Hematopoietic multipotent progenitor cell treated with erythropoietin and hydrocortisone succinate and interleukin-3 and kit ligand, for 17 days (in vitro differentiated cells): ENCODE results near the gene TOMM7.
A peak's percentile ranks its signal among the peaks of the same experiment; 100 is the strongest.
"Not testable (repeated sequence)": the region's sequence is repeated elsewhere in the genome, so short reads cannot be mapped to it uniquely, and the experiment has no call there.

ENCODE experiments used
- DNase-seq: peaks from one replicate; pipeline ENCODE4 v3.0.0-alpha.2; 2015; ENCODE audit warnings: low spot score

TOMM7 gene

DNA sequence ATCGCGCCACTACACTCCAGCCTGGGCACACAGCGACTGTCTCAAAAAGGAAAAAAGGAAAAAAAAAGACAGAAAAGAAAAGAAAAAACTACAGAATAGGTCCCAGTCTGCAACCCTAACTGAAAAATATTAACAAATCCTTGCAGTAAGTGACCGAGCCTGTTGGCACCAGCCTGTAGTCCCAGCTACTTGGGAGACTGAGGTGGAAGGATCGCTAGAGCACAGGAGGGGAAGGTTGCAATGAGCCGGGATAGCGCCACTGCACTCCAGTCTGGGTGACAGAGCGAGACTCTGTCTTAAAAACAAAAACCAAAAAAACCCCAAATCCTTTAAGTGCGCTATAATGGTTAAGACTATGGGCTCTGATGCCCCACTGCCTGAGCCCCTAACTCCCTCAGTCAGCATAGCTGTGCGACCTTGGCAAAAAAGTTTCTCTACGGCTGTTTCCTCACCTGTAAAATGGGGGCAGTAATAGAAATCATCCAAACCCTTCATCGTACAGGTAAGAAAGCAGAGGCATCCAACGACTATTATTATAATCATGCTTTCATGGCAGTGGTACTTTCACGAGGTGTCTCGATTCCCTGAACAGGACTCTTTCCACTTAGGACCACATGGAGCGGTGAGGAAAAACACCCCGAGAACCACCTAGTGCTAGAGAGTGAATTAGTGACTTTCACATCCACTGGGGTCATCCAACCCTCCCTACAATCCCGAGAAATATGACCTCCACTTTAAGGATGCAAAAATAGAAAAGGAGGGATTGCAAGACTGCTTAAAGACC, 755 bp downstream of the TOMM7 start:
- peak; percentile 15 for DNase-seq

DNA sequence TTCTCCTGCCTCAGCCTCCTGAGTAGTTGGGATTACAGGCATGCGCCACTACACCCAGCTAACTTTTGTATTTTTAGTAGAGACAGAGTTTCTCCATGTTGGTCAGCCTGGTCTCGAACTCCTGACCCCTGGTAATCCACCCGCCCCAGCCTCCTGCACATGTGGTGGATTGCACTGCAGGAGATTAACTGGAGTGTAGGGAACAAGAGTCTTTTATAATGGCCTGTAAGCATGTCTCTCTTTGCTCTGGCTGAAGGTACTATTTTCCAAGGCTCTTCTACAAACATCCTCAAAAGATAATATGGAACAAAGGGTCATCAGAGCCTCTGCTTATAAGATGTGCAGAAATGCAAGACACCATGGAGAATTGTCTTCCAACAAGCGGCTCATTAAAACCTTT, 3.2 kb downstream of the TOMM7 start:
- DNase-seq = no peak

DNA sequence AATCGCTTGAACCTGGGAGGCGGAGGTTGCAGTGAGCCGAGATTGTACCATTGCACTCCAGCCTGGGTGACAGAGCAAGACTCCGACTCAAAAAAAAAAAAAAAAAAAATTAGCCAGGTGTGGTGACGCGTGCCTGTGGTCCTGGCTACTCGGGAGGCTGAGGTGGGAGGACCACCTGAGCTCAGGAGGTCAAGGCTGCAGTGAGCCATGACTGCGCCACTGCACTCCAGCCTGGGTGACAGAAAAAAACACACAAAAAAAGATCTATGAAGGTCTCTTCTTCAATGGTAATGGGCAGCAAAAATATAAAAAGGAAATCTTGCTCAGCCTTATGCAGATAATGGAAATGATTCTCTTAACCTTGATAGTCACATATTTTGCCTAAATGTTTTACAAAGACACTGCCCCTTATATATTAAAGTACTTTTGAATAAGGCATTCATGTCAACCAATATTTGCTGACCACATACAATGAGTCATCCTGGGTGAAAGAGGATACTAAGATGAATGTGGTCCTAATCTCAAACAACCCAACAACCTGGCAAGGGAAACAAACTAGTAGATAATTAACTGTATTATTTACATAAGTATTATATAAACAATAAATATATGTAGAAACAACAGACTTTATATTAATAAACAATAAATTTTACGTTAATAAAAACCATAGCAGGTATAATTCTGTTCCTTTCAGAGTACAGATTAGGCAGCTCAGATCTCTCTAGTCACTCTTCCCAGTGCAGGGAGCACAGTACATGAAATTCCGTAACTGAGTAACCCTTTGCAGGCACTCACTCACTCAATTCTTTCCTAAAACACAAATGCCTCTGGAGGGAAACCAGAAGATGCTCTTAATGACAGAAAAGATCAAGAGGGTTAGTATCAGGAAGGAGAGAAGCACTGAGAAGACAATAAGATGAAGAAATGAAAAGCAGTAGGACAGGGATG, 8.1 kb downstream of the TOMM7 start:
- DNase-seq = no peak

DNA sequence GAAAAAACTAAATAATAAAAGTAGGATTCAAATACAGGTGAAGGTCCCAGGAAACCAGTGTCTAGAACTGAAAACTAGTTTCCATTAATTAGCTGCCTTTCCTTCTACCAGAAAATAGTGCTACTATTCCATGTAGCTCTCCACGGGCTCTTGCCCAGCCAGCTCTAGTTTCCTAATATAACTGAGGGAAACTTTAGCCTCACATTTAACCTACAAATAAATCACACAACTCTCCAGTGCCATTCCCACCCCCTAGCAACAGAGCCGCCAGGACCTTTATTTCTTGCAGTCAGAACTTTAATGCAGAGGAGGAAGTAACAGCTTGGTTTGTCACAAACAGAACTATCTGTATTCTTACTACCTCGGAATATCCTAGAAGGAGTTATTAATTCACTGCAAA, 10.3 kb downstream of the TOMM7 start:
- DNase-seq = no peak

DNA sequence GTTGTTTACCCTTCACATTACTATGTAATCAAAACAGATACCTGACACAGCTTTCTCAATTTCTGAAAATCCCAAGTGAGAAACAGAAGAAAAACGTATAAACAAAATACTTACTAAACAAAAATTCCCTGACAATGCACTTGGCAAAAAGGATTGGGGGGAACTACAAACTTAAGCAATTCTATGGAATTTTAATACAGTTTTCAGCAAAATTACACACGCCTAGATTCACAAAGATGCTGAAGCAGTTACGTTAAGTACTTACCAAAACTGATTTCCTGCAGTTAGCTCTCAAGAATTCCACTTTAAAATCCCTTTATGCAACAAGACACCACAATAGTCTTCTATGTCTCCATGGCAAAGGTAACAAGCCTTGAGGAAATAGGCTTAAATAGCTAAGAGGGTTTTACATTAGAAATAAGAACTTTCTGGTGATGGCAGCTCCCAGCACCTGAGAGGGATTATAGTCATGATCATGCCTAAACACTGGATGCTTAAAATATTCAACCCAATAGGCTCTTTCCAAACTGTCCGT, 10.8 kb downstream of the TOMM7 start:
- DNase-seq = no peak

DNA sequence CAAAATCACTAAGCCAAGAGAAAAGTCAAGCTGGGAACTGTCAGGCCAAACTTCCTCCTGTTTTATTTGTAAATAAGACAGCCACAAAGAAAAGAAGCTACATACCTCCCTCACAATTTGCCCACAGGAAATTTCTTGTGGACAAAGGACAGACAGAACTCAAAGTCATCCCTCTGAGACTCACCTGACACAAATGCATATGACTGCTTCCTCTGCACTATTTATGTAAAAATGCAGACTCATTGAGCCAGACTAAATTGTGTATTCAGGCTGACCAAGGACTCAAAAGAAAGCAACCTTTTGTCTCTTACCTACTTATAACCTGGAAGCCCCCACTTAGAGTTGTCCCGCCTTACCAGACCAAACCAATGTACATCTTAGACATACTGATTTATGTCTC, 11.8 kb downstream of the TOMM7 start:
- DNase-seq = no peak

DNA sequence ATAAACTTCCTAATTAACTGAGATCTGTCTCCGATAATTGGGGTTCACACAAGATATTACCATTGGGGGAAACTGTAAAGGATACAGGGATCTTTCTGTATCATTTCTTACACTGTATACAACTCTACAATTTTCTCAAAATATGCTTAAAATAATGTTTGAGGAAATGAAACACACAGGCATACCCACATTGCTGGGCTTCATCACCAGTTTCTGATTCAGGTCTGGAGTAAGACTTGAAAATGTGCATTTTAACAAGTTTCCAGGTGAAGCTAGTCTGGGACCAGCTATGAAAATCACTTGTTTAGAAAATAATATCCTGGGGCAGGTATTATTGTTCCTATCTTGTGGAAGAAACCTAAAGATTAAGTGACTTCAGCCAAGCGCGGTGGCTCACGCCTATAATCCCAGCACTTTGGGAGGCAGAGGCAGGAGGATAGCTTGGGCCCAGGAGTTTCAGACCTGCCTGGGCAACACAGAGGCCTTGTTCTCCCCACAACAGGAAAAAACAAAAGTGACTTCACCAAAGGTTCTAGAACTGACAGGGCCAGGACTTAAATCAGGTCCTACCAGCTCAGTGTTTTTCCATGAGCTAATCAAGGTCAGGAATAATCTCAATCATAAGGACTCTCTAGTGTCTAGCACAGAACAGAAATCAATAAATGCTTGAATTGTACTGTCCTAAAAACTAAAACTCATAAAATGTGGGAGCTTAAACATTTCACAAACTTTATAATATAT, 12.6 kb downstream of the TOMM7 start:
- no peak for DNase-seq

DNA sequence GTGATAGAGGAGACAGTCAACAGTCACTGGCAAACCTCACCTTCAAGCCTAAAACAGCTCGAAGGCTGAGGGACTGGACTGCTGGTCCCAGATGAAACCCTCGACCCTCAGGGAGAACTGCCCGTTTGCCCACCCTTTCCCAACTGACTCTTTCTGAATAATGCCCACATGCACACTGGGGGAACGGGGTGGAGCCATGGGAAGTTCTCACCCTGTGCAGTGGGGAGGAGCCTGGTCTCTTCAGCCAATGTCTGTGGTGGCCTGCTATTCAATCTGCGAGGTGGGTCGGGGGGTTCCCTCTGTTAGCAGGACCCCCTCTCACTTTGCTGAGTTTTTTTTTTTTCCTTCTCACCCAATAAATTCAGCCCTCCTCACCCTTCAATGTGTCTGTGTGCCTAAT, 14.5 kb downstream of the TOMM7 start:
- DNase-seq = no peak

DNA sequence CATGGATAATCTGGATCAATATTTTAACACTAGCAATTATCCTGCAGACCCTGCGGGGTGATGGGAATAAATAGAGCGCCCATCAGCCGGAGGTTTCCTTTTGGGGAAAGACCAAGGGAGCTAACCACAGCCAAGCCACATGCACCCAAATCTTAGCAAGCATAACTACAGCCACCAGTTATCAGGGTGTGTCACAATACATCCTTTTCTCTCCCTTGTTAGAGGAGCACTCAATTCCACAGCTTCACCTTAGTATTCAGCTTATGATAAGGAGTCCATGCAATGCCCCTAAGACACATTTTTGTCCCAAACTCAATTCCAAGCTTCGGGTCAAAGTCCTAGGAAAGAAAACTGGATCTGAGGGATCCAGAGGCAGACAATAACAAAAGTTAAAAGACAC, 15.9 kb downstream of the TOMM7 start:
- no peak for DNase-seq

DNA sequence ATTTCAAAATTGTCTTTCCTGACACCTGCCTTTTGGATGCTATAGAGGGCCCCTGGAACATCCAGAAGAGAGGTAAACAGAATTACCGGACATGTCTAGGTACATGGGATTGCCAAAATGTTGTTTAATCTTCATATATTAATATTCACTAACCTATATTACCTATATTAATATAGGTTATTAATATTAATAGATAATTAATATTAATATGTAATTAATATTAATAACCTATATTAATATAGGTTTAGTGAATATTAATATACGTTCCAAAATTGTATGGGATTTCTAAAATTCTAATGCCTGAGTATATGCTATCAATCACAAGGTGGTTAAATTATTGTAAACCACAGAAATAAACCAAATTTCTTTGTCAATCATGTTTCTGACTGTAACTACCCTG, 17.4 kb downstream of the TOMM7 start:
- DNase-seq = no peak

DNA sequence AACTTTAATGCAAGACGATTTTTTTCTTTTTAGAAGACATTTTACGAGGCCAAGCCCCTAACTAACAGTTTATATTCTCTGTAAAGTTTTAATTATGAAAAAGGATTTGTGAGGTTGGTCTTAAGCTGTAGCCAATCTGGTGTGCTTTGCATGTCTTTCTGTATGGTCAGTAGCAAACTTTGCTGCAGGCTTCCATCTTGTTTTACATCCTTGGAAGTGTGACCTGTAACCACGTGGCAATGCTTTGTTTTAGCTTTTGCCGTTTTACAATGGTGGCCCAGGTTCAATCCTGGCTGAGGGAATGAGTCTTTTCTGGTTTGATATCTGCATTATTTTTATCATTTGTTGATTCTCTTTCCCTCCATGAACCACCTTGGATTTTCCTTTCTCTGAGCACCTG, 19.8 kb downstream of the TOMM7 start:
- DNase-seq = not testable (repeated sequence)

DNA sequence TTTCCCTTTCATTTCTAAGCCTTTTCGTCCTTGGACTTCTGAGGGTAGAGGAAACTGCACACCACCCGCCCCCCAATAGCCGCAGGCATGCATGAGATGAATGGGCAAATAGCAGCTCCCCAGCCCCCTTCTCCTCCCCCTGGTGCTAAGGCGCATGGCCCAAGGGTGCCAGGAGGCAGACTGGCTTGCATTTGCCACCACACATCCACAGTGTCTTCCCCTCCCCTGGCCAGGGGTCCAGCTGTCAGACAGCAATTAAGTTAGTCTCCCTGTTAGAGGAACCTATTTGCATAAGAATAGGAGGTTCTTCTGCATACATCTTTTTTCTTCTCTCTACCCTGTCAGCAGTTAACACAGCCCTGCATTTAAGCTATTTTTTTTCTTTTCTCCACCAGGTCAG, 20.2 kb downstream of the TOMM7 start:
- DNase-seq = no peak

DNA sequence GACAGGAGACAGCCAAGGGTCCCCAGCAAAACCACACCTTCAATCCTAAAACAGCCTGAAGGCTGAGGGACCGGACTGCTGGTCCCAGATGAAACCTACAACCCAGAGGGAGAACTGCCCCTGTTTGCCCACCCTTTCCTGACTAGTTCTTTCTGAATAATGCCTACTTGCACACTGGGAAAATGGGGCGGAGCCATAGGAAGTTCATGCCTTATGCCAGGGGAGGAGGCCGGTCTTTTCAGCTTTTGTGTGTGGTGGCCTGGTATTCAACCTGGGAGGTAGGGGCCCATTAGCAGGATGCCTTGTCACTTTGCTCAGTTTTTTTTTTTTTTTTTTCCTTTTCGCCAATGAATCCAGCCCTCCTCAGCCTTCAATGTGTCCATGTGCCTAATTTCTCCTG, 20.7 kb downstream of the TOMM7 start:
- DNase-seq = no peak

DNA sequence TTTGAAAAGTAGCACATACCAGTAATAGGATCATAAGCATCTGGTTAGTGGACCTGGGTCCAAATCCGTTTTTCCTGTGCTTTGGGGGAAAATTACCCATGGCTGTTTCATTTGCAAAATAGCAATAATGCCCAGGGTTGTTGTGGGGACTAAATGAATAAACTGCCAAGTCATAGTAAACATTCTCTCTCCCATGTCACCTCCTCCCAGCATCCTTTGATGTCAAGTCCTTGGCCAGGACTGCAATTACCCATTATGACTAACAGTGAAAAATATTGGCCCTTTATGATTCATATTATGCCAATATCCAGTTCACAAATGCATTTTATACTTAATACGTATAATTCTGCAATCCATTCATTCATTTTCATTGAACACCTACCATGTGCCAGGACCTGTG, 23.0 kb downstream of the TOMM7 start:
- no peak for DNase-seq

DNA sequence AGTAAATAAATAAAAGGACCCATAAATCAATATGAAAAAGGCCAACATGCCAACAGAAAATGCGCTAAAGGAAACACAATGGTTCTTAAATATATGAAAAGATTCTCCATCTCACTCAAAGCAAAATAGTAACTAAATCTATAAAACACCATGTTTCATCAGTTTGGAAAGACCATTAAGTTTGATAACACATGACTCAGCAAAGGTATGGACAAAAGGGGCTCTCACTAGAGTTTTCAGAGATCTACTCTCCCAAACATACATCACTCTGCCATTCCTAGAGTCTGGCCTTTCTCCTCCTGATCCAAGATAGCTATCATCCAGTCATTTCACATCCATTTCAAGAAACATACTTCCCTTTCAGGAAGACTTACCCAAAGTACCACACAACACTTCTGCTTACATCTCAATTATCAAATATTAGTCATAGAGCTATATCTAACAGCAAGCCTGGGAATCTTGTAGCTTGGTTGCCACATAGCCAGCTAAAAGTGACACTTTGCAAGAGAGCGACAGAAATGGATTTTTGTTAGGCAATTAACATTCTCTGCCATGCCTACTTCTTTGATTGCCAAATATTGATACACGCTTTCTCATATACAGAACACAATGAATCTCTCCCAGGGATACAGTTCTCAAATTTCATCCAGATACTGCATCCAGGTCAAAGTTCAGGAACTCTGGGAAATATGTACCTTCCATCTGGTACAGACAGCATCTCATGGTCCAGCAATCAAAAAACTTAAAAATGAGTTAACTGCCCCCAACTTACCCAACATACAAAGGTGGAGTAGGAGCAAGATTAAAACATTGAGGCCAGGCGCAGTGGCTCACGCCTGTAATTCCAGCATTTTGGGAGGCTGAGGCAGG, 28.8 kb downstream of the TOMM7 start:
- no peak for DNase-seq

DNA sequence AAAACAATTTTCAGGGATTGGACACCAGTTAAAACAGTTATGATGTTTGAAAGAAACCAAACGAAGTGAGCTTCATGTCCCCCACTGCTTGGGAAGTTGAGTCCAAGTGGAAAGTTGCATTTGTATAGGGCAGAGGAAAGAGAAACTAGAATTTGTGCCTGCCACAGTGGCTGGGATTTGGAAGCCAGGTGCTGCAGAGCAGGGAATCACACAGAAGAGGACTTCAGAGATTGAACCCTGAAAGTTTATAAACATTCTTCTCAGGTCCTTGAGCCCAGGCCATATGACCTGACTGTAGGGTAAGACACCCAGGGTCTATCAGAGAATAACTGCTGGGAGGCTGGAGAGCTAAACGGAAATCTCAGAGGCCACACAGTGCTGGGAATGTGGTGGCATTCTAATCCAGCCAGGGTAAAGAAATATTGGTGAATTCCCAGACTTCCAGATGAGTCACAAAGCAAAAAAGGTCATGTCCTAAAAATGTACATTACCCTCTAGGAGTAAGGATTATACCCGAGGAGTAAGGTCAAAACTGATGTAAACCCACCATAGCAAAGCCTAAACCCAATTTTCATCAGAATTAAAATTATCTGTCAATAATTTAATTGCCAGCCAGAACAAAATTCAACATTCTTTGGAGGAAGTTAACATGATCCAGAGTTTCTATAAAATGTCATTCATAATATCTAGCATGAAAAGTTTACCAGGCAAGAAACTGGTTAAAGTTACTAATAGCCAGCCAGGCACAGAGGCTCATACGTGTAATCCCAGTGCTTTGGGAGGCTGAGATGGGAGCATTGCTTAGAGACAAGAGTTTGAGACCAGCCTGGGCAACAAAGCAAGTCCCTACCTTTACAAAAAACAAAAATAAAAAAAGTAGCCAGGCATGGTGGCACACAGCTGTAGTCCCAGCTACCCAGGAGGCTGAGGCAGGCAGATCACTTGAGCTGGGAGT, 31.2 kb downstream of the TOMM7 start:
- DNase-seq = no peak

DNA sequence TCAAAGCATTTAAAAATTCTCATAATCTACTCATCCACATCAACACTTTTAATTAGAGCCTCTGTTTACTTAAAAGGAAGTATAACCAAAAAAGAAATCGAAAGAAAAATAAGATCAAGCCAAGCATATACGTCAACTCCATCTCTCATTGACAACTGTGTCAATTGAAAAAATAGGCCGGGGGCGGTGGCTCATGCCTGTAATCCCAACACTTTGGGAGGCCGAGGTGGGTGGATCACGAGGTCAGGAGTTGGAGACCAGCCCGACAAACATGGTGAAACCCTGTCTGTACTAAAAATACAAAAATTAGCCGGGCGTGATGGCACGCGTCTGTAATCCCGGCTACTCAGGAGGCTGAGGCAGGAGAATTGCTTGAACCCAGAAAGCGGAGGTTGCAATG, 32.0 kb downstream of the TOMM7 start:
- not testable (repeated sequence) for DNase-seq

DNA sequence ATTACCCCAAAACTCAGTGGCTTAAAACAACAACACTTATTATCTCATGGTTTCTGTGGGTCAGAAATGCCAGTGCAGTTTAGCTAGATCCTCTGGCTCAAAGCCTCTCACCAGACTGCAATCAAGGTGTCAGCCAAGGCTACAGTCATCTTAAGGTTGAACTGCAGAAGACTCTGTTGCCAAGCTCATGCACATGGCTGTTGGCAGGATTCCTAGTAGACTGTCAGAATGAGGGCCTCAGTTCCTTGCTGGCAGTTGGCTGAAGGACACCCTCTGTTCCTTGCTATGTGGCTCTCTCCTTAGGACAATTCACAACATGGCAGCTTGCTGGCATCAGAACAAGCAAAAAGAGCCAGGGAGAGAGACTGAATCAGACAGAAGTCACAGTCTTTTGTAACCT, 34.7 kb downstream of the TOMM7 start:
- no peak for DNase-seq

DNA sequence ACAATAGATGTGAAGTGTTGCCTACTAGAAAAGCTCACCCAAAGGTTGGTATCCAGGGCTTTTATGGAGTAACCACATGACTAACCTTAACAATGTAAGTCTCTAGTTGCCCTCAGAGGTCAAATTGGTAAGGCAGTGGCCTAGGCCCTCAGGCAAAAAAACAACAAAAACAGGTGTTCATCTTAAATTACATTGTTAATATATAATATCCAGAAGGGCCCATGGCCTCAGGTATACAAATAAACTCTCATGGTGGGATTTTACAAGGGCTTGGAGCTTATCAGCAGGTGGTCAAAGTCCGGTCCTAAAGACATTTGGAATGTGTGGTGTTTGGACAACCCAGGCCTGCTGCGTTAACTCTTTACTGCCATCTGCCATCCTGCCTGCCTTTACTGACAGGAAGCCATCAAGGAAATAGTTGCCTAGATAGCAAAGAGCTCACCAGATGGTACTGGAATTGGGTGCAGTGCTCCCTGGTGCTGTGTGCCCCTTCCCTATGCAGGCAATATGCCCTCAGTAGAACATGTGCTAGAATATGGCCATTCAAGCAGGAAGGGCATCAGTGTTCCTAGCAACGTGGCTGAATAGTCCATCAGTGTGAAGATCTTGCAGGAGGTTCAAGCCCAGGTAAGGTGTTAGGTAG, 36.2 kb downstream of the TOMM7 start:
- DNase-seq = no peak

DNA sequence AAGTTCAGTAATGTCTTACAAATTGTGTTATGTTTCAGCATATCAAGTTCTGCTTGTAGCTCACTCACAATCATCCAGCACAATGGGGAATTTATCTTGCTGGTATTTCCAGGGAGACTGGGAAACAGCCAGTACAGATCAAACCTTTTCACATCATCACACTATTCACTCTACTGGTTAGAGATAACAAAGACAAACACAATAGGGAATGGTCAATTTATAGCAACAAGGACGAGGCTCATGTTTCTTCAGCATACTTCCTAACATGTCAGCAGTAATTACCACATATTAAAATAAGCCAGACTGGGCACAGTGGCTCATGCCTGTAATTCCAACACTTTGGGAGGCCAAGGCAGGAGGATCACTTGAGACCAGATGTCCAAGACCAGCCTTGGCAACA, 38.3 kb downstream of the TOMM7 start:
- DNase-seq = no peak
